Astrocyte of the hippocampus (primary cell): ENCODE results near the gene PPP1R13B.

Experiments
- DNase-seq: peaks from one replicate; pipeline ENCODE4 v3.0.0; 2011; ENCODE audit warnings: low read depth, low spot score

PPP1R13B gene

GRCh38 chr14:103881268-103882201 is 34.2 kb upstream of the PPP1R13B start:
- no peak for DNase-seq

DNA sequence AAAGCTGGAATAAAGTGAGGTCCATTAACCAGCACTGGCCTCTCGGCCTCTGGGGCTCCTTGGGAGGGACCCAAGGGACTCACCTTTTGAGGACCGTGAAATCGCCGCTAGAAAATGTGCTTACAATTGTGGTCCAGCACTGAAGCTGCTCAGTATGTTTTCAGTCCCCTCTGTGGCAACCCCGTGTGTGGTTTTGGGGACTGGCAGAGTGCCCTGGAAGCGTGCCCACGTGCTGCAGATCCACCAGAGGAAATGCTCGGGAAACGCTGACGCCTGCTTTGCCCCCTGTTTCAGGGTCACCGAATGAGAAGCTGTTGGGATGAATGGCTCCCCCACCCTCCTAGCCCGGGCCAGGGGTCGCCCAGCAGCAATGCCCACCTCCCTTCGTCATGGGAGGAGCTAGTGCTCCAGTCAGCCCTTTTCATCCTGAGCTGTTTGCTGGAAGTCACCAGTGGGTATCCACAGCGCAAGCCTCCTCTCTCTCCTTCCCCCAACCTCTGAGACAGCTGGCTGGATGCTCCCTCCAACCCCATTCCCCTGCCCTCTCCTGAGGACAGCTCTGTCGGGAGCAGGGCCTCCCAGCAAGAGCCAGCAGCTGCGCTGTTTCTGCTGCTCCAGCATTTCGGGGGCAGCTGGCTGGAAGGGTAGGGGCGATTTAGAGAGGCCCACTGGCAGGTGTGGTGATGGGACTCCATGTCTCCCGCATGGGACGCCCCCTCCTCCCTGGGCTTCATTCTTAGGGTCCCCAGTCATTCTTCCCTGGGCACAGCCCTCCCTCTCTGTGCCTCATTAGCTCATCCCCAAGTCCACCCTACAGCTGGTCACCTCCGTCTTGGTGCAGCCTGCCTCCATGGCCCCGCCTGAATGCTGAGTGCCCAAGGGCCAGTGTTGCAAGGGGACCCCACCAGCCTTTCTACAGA is 33.2 kb upstream of the PPP1R13B start:
- DNase-seq = peak; percentile 89

GRCh38 chr14:103879570-103880347 is 32.4 kb upstream of the PPP1R13B start:
- DNase-seq = peak; percentile 69

DNA sequence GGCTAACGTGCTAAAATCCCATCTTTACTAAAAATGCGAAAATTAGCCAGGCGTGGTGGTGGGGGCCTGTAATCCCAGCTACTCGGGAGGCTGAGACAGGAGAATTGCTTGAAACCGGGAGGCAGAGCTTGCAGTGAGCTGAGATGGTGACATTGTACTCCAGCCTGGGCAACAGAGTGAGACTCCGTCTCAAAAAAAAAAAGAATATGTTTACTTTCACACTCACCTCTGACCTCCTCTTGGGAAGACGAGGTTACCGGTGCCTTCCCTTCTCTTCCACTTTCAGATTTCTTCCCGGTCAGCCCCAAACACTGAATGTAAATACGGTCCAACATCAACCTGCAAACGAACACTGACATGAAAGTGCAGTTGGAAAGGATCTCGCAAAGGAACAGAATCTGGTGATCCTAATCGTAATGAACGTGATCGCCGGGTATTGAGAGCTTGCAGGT is 31.8 kb upstream of the PPP1R13B start:
- DNase-seq = no peak

DNA sequence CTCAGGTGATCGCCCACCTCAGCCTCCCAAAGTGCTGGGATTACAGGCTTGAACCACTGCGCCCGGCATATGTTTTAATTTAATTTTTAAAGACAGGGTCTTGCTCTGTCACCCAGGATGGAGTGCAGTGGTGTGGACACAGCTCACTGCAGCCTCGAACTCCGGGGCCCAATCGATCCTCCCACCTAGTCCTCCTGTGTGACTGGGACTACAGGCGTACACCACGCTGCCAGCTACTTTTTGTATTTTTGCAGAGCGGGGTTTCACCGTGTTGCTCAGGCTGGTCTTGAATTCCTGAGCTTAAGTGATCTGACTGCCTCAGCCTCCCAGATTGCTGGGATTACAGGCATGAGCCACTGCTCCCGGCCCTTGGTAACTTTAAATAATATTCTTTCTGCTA is 30.8 kb upstream of the PPP1R13B start:
- no peak for DNase-seq

- no peak for DNase-seq
Observed at GRCh38 chr14:103875010-103875409, 27.6 kb upstream of the PPP1R13B start.

DNA sequence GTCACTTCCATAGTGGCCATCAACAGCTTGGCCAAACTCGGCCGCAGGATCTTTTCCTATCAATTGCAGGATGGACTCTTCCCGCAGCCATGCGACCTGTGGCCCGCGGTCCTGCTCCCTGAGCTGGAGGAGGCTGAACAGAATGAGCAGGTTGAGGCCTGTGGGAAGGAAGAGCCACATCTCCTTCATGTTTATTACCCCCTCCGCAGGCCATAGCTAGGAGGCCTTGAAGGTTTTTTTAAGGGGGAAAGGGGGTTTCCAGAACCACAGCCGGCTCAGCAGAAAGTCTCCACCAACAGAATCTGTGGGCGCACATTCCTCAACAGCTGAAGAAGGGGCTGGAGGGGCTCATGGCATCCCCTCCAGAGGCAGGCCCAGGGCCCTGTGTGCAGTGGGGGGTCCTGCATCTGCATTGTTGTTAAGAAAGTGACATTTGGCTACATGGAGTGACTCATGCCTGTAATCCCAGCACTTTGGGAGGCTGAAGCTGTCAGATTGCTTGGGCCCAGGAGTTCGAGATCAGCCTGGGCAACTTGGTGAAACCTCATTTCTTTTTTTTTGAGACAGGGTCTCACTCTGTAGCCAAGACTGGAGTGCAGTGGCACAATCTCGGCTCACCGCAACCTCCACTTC is 25.2 kb upstream of the PPP1R13B start:
- no peak for DNase-seq

DNA sequence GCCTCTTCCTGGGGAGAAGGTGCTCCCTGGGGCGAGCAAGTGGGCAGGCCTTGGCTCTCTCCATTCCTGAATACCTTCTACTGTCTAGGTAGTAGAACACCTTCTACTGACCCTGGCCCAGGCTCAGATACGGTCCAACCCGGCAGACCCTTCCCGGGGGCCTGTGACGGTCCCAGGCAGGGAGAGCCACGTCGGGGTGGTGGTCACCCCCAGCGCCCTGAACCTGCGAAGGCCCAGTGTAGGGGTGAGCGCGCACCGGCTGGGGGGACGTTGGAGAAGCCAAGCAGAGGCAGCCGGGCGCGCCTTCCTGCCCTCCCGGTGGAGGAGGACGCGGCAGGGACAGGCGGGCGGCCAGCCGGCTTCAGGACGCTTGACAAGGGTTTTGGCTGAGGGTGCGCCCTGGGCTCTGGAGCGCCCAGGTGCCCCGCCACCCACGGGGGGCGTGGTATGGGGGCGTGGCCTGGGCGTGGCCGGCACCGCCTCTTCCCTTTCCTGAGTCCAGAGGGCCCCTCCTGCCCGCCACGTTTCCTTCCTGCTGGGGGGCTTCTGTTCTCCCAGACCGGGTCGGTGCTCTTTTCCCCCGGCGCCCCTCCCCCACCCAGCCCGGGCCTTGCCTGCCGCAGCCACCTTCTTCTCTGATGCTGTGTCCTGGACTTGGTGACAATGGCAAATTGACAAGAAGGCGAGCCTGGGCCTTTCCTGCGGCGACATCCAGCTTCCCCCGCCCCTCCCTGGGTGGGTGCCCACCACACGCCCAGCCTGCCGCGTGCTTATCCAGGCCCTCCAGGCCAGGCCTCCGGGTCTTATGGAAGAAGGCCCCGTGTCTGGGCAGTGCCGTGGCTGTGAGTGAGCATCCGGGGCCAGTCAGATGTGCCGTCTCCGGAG is 24.5 kb upstream of the PPP1R13B start:
- DNase-seq = peak; percentile 29

DNA sequence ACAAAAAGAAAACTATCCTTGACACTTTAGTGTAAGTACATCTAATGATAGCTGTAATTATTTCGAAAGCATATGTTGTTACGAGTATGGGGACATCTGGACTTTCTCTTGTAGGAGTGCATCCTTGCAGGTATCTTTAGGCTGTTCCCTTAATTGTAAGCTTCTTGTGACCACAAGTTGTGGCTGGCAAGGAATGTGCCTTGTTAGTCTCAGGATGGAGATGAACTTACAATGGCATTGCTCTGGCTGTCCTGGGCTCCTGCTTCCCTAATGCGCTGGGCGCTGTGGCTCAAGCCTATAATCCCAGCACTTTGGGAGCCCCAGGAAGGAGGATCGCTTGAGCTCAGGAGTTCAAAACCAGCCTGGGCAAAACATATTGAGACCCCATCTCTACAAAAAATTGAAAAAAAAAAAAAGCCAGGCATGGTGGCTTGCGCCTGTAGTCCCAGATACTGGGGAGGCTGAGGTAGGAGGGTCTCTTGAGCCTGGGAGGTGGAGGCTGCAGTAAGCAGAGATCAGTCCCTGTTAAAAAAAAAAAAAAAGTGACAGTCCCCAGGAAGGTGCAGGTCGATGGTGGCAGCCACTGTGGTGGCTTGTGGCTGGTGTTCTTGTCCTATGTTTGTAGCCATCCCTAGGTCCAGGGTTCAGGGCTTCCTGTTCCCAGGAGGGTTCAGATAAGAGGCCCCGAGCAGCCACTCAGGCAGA is 23.7 kb upstream of the PPP1R13B start:
- no peak for DNase-seq

DNA sequence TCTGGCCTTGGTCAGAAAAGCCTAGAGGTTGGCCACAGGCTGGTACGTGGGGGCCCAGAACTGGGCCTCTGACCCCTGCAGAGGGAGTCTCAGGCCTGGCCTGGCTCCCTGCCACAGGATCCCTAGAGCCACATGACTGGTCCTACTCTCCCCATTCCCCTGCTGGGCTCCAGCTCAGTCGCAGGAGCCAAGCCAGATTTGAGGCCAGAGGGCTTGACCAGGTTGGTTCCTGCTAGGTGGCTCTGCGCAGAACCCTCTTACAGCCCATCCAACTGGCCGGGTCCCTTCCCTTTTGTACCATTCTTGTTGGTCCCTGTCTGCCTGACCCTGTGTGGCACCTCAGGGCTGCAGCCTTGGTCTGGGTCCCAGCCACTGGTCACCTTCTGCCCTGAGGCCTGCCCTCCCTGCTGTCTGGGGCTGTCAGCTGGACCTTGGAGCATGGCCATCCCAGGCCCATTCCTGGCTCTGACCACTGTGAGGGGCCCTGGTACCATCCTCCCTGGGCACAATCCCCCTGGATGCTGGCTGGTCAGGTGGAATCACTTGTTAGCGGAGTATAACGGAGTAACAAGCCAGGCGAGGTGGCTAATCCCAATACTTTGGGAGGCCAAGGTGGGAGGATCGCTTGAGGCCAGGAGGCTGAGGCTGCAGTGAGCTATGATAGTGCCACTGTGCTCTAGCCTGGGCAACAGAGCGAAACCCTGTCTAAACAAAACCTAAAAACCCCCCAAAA is 22.9 kb upstream of the PPP1R13B start:
- no peak for DNase-seq

DNA sequence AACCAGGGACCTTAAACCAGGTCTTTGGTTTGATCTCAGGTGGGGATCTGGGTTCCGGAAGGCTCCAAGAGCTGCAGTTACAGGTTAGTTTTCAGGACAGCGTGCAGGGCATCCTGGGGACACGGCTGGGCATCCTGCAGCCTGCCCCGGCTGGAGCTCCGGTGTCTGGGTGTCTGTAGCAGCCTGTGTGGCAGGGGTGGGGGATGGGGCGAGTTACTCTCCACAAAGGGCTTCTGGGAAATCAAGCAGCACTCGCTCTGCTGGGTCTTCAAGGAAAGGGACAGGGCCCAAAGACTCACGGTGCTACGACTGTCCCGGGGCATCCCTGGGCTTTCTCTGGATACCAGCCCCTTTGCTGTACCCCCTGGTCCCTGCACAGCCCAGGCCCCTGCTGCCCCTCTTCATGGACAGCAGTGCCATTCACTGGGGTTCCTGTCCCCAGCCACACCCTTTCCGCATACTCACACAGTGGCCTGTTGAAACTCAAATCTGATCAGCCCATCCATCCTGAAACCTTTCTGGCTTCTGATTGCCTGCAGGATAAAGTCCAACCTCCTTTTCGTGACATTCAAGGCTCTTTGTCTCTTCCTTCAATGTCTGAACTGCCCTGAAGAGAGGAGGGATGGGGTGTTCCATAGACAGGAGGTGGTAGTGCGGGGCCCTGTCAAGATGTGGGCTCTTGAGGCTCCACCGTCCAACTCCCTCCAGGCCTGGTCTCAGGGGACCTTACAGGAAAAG is 22.2 kb upstream of the PPP1R13B start:
- no peak for DNase-seq

- no peak for DNase-seq
Observed at GRCh38 chr14:103868242-103868897, 21.0 kb upstream of the PPP1R13B start.

GRCh38 chr14:103867523-103867953 is 20.2 kb upstream of the PPP1R13B start:
- peak; percentile 75 for DNase-seq

GRCh38 chr14:103867020-103867419 is 19.6 kb upstream of the PPP1R13B start:
- no peak for DNase-seq

DNA sequence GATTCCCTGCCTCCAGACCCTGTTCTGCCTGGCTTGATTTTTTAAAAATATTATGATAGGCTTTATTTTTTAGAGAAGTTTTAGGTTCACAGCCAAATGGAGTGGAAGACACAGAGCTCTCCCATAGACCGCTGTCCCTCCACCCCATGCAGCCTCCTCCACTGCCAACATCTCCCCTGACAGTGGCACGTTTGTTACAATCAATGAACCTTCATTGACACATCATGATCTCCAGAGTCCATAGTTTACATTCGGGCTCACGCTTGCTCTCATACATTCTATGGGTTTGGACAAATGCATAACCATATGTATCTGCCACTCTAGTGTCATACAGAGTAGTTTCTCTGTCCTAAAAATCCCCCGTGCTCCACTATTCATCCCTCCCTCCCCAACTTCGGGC is 15.9 kb upstream of the PPP1R13B start:
- no peak for DNase-seq

DNA sequence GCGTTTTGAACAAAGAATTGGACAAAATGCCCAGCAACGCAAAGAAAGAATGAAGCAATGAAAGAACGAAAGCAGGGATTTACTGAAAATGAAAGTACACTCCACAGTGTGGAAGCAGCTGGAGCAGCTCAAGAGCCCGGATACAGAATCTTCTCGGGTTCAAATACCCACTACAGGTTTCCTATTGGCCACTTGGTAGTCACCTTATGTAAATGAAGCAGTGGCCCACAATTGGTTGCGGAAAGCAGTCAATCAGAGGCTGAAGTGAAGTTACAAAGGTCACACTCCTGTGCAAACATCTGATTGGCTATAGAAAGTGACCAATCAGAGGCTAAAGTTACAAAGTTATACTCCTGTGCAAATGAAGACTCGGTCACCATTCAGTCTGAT is 15.0 kb upstream of the PPP1R13B start:
- DNase-seq = no peak
